ENCODE measurements around the gene TNIK. TPM values are rescaled to one million over a fixed set of nuclear protein-coding genes. Genes with fewer than 3 reads are reported as not detected.

TNIK gene
- polyA plus RNA-seq, 1 of the 3 experiments (the other 2 are of a cell fraction) = 19.4 TPM

DNA sequence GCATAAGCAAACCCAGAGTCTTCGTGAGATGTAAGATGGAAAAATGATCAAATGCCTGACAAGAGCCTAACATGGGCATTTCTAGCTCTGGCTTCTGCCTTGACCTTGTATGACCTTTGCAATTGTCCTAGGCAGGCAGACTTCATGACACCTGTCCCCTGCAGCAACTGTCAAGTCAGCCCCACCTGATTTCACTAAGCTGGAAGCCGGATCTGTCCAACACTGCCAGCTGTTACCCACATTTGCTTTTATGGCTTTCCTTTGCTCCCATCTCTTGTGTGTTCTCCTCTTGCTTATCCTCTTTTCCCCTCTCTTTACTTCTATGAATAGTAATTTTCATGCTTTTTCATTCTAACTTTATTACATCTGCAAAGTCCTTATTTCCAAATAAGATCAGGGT lies 48.5 kb upstream of the TNIK start:
- no peaks in the 10 kb centered on the region for H3K79me2 ChIP-seq (ENCODE audit: insufficient read depth)
- H3F3A ChIP-seq (replicated peaks; ENCODE audit: insufficient read depth) = no peaks in the 10 kb centered on the region
- ChIA-PET POLR2A (no interaction called here), CTCF (interaction anchor here (1.1 kb wide), 1 partner anchor 321 kb away, joined by 4 read pairs; no protein-coding TSS in a partner anchor)
- no peak overlapping the region for H3K9ac ChIP-seq
- no peak overlapping the region for H3K4me3 ChIP-seq (ENCODE audit: low read depth in 2 of 2, low read length in 1 of 2)
- TF ChIP-seq MXI1 (IDR thresholded peaks at IDR 0.05; ENCODE audit: low read depth, low read length) = no peak
- TF ChIP-seq CHD2 (IDR thresholded peaks at IDR 0.05; ENCODE audit: low read length, partially characterized antibody) = no peak
- TF ChIP-seq EP300 (IDR thresholded peaks at IDR 0.05; ENCODE audit: borderline replicate concordance in 1 of 2, low read depth in 1 of 2, low read length in 1 of 2) = no peak
- TF ChIP-seq RXRA (IDR thresholded peaks at IDR 0.05; ENCODE audit: borderline replicate concordance, low read depth) = no peak
- TF ChIP-seq EZH2phosphoT487 (IDR thresholded peaks at IDR 0.05; ENCODE audit: borderline replicate concordance, low read depth) = no peak
- TF ChIP-seq TAF1 (IDR thresholded peaks at IDR 0.05; ENCODE audit: borderline replicate concordance, low read depth, low read length) = no peak
- DNase-seq = no peak
- no peak overlapping the region for H3K27ac ChIP-seq (ENCODE audit: low read depth in 2 of 2, low read length in 1 of 2)
- no peak overlapping the region for H3K4me2 ChIP-seq
- H3K9me2 ChIP-seq = no peaks in the 10 kb centered on the region
- no peaks in the 10 kb centered on the region for H3K36me3 ChIP-seq (replicated peaks in 1 of 2; ENCODE audit: control insufficient read depth in 1 of 2, insufficient read depth in 2 of 2, low read length in 1 of 2)
- no peaks in the 10 kb centered on the region for H3K4me1 ChIP-seq (ENCODE audit: control insufficient read depth in 1 of 2, insufficient read depth in 2 of 2, low read depth in 1 of 2, low read length in 1 of 2)
- H3K27me3 ChIP-seq (ENCODE audit: insufficient read depth) = no peaks in the 10 kb centered on the region
- H4K20me1 ChIP-seq (ENCODE audit: insufficient read depth) = no peaks in the 10 kb centered on the region
- no peak overlapping the region for H2AFZ ChIP-seq (ENCODE audit: low read depth)
- H3K9me3 ChIP-seq = no peaks in the 10 kb centered on the region
- WGBS (ENCODE audit: low lambda C conversion rate) = 62% methylated on average over 1 of the region's 2 CpGs

DNA sequence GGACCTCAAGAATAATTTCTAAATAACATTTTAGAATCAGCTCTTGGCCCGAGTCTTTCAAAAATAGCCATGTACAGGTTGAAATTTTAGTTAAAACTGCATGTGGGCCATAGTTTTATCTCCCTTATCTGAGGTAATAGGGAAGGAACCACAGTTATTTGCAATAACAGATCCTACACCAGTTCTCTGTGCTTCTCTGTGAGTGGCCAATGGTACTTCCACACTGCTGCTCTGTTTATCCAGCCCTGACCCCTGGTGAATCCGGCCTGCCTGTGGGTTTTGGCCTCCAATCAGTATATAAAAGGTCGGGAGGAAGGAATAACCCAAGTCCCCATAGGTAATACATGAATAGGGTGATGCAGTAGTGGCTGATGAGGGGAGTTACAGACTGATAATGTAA lies 48.0 kb upstream of the TNIK start:
- Histone ChIP-seq H3K79me2 (ENCODE audit: insufficient read depth) (no peaks in the 10 kb centered on the region), H3K27ac (ENCODE audit: low read depth in 2 of 2, low read length in 1 of 2) (no peak overlapping the region), H4K20me1 (ENCODE audit: insufficient read depth) (no peaks in the 10 kb centered on the region), H3K27me3 (ENCODE audit: insufficient read depth) (no peaks in the 10 kb centered on the region), H2AFZ (ENCODE audit: low read depth) (no peak overlapping the region), H3K9me3 (no peaks in the 10 kb centered on the region), H3F3A (replicated peaks; ENCODE audit: insufficient read depth) (no peaks in the 10 kb centered on the region), H3K4me2 (no peak overlapping the region), H3K4me3 (ENCODE audit: low read depth in 2 of 2, low read length in 1 of 2) (no peak overlapping the region), H3K36me3 (replicated peaks in 1 of 2; ENCODE audit: control insufficient read depth in 1 of 2, insufficient read depth in 2 of 2, low read length in 1 of 2) (no peaks in the 10 kb centered on the region), H3K9ac (no peak overlapping the region), H3K4me1 (ENCODE audit: control insufficient read depth in 1 of 2, insufficient read depth in 2 of 2, low read depth in 1 of 2, low read length in 1 of 2) (no peaks in the 10 kb centered on the region), H3K9me2 (no peaks in the 10 kb centered on the region)
- POLR2A ChIA-PET = no interaction called here
- WGBS (ENCODE audit: low lambda C conversion rate) = 27% methylated on average over 3 of the region's 3 CpGs
- DNase-seq = no peak
- CTCF ChIA-PET = interaction anchor here (1.1 kb wide), 1 partner anchor 321 kb away, joined by 4 read pairs; no protein-coding TSS in a partner anchor
- TF ChIP-seq MXI1 (IDR thresholded peaks at IDR 0.05; ENCODE audit: low read depth, low read length) = no peak
- TF ChIP-seq YY1 (IDR thresholded peaks at IDR 0.05; ENCODE audit: low read depth) = no peak
- no peak for TF ChIP-seq SIN3A (IDR thresholded peaks at IDR 0.05; ENCODE audit: borderline replicate concordance, low read depth, low read length)

DNA sequence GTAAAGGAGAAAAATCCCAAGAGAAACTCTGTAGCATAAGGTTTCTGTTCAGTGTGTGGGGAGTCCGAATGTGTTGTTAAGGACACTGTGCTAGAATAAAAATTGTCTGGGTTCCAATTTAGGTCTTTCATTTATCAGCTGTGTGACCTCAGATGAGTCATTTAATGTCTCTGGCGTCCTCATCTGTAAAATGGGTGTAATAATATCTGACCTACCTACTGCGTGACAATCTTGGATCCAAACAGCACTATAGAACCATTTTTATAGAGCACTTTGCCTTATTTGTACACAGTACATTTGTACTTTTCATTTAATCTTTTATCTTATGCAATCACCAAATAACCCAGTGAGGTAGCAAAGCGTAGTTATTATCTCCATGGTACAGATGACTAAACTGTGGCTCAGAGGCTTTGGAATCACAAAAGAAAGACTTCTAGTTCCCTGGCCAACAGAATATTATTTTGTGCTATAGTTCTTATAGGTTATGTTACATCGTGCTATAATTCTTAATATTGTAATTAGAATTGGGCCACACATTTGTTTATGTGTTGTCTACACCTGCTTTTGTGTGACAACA lies 46.6 kb upstream of the TNIK start:
- H3K9ac ChIP-seq = no peak overlapping the region
- H3K36me3 ChIP-seq (replicated peaks in 1 of 2; ENCODE audit: control insufficient read depth in 1 of 2, insufficient read depth in 2 of 2, low read length in 1 of 2) = no peaks in the 10 kb centered on the region
- no peaks in the 10 kb centered on the region for H3K27me3 ChIP-seq (ENCODE audit: insufficient read depth)
- H3K27ac ChIP-seq (ENCODE audit: low read depth in 2 of 2, low read length in 1 of 2) = no peak overlapping the region
- POLR2A ChIA-PET = no interaction called here
- H3F3A ChIP-seq (replicated peaks; ENCODE audit: insufficient read depth) = no peaks in the 10 kb centered on the region
- no peaks in the 10 kb centered on the region for H3K9me3 ChIP-seq
- CTCF ChIA-PET = interaction anchor here (0.6 kb wide), 1 partner anchor 9 kb away, joined by 3 read pairs; no protein-coding TSS in a partner anchor
- 73% methylated on average over 5 of the region's 5 CpGs for WGBS (ENCODE audit: low lambda C conversion rate)
- H3K4me2 ChIP-seq = no peak overlapping the region
- H3K4me1 ChIP-seq (ENCODE audit: control insufficient read depth in 1 of 2, insufficient read depth in 2 of 2, low read depth in 1 of 2, low read length in 1 of 2) = no peaks in the 10 kb centered on the region
- no peak overlapping the region for H2AFZ ChIP-seq (ENCODE audit: low read depth)
- no peaks in the 10 kb centered on the region for H3K9me2 ChIP-seq
- DNase-seq = no peak
- no peak overlapping the region for H3K4me3 ChIP-seq (ENCODE audit: low read depth in 2 of 2, low read length in 1 of 2)
- H3K79me2 ChIP-seq (ENCODE audit: insufficient read depth) = no peaks in the 10 kb centered on the region
- H4K20me1 ChIP-seq (ENCODE audit: insufficient read depth) = no peaks in the 10 kb centered on the region
- TF ChIP-seq POLR2AphosphoS5 (IDR thresholded peaks at IDR 0.05; ENCODE audit: low read depth, low read length) (no peak), FOXJ3 (CRISPR knock-in tag; IDR thresholded peaks at IDR 0.05) (no peak), EZH2phosphoT487 (IDR thresholded peaks at IDR 0.05; ENCODE audit: borderline replicate concordance, low read depth) (no peak), NFIC (IDR thresholded peaks at IDR 0.05; ENCODE audit: borderline replicate concordance) (no peak), TAF1 (IDR thresholded peaks at IDR 0.05; ENCODE audit: borderline replicate concordance, low read depth, low read length) (no peak), JUND (IDR thresholded peaks at IDR 0.05) (no peak), SMC3 (IDR thresholded peaks at IDR 0.05; ENCODE audit: low read depth, low read length) (no peak), FOXM1 (IDR thresholded peaks at IDR 0.05; ENCODE audit: low read depth) (no peak), GATA2 (CRISPR knock-in tag; IDR thresholded peaks at IDR 0.05) (no peak), MEF2A (IDR thresholded peaks at IDR 0.05; ENCODE audit: borderline replicate concordance, low read depth) (no peak), RFX5 (IDR thresholded peaks at IDR 0.05; ENCODE audit: low read length) (no peak), NRF1 (IDR thresholded peaks at IDR 0.05; ENCODE audit: low read depth, low read length) (no peak)
- TF ChIP-seq, protein P1, sequence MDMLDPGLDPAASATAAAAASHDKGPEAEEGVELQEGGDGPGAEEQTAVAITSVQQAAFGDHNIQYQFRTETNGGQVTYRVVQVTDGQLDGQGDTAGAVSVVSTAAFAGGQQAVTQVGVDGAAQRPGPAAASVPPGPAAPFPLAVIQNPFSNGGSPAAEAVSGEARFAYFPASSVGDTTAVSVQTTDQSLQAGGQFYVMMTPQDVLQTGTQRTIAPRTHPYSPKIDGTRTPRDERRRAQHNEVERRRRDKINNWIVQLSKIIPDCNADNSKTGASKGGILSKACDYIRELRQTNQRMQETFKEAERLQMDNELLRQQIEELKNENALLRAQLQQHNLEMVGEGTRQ (IDR thresholded peaks at IDR 0.05; ENCODE audit: borderline replicate concordance, low read depth, low read length) = no peak
- TF ChIP-seq, protein P2, sequence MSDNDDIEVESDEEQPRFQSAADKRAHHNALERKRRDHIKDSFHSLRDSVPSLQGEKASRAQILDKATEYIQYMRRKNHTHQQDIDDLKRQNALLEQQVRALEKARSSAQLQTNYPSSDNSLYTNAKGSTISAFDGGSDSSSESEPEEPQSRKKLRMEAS (IDR thresholded peaks at IDR 0.05; ENCODE audit: low read depth) = no peak
- TF ChIP-seq, protein P3, sequence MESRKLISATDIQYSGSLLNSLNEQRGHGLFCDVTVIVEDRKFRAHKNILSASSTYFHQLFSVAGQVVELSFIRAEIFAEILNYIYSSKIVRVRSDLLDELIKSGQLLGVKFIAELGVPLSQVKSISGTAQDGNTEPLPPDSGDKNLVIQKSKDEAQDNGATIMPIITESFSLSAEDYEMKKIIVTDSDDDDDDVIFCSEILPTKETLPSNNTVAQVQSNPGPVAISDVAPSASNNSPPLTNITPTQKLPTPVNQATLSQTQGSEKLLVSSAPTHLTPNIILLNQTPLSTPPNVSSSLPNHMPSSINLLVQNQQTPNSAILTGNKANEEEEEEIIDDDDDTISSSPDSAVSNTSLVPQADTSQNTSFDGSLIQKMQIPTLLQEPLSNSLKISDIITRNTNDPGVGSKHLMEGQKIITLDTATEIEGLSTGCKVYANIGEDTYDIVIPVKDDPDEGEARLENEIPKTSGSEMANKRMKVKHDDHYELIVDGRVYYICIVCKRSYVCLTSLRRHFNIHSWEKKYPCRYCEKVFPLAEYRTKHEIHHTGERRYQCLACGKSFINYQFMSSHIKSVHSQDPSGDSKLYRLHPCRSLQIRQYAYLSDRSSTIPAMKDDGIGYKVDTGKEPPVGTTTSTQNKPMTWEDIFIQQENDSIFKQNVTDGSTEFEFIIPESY (IDR thresholded peaks at IDR 0.05; ENCODE audit: borderline replicate concordance, low read depth) = no peak
